C4-2B (cell line): ENCODE measurements around the gene PPP4R4.
"Not testable (repeated sequence)": the region's sequence is repeated elsewhere in the genome, so short reads cannot be mapped to it uniquely, and the experiment has no call there.

Source experiments
- H3K27ac ChIP-seq: fragments of 450-650 bp; 2 replicates; pipeline ENCODE4 v1.5.1; 2017
- ZFX ChIP-seq: fragments of 450-650 bp; IDR thresholded peaks from 2 replicates; pipeline ENCODE4 v1.6.1; 2017
- TF ChIP-seq, protein P1 (sequence below): fragments of 450-650 bp; conservative IDR thresholded peaks from 2 replicates; pipeline ENCODE4 v1.5.1; 2017; ENCODE audit warnings: mild to moderate bottlenecking

Gene PPP4R4

DNA sequence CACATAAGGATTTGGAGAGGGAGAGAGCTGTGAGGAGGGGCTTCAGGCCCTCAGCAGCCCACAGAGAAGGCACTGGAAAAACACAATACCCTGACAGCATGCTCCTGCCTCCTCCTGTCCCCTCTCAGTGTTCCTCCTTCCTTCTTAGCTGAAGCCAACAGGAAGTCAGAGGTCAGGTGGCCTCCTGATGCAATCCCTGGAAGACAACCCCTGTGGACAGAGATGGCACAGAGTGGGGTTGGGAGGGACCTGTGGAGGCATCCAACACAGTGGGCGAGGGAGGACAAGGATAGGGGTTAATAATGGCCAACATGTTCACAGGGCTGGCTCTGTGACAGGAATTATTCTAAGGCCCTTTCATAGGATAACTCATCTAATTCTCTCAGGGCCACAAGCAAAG, 29.4 kb upstream of the PPP4R4 start:
- TF ChIP-seq, protein P1, sequence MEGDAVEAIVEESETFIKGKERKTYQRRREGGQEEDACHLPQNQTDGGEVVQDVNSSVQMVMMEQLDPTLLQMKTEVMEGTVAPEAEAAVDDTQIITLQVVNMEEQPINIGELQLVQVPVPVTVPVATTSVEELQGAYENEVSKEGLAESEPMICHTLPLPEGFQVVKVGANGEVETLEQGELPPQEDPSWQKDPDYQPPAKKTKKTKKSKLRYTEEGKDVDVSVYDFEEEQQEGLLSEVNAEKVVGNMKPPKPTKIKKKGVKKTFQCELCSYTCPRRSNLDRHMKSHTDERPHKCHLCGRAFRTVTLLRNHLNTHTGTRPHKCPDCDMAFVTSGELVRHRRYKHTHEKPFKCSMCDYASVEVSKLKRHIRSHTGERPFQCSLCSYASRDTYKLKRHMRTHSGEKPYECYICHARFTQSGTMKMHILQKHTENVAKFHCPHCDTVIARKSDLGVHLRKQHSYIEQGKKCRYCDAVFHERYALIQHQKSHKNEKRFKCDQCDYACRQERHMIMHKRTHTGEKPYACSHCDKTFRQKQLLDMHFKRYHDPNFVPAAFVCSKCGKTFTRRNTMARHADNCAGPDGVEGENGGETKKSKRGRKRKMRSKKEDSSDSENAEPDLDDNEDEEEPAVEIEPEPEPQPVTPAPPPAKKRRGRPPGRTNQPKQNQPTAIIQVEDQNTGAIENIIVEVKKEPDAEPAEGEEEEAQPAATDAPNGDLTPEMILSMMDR: no peak
- no peak for TF ChIP-seq ZFX
- no peak overlapping the region for H3K27ac ChIP-seq

DNA sequence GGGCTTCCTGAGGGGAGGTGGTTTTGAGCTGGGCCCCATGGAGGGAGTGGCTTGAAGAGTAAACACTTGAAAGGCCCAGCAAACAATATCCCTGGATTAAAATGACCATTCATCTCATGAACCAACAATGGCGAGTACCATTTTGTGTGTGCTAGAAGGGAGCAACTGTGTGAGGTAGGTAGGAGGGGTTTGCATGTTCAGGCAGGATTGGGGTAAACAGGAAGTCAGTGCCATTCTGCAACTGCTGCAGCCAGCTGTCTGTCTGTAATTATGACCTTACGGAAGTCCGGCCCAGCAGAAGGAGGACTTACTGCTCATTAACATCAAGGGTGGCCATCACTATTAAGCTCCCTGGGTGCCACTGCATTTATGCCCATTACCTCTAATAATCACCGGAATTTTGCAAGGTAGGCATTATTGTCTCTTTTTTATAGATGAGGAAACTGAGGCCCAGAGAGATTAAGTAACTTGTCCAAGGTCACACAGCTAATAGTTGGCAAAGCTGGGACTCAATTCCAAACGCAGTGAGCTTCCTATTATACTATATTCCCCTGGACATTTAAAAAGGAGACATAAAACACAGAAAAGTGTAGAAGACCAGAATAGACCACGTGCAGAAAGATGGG, 28.1 kb upstream of the PPP4R4 start:
- no peak overlapping the region for H3K27ac ChIP-seq
- no peak for TF ChIP-seq ZFX
- TF ChIP-seq, protein P1: no peak

DNA sequence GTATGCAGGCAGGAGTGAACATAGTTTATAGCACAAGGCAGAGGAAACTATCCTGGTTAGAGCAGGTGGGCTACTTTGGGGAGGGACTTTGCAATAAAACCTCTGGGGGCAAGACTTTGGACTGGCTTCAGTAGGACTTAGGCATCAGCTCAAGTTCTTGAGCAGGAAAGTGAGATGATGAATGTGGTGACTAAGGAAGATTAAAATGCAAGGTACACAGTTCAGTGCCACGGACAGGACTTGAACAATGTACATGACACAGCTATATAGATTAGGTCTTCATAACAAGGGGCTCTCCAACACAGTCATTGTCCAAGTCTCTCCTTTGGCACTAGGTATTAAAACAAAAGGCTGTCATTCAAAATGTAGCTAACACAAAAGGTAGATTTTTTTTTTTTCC, 21.4 kb upstream of the PPP4R4 start:
- no peak for TF ChIP-seq ZFX
- TF ChIP-seq, protein P1: no peak

DNA sequence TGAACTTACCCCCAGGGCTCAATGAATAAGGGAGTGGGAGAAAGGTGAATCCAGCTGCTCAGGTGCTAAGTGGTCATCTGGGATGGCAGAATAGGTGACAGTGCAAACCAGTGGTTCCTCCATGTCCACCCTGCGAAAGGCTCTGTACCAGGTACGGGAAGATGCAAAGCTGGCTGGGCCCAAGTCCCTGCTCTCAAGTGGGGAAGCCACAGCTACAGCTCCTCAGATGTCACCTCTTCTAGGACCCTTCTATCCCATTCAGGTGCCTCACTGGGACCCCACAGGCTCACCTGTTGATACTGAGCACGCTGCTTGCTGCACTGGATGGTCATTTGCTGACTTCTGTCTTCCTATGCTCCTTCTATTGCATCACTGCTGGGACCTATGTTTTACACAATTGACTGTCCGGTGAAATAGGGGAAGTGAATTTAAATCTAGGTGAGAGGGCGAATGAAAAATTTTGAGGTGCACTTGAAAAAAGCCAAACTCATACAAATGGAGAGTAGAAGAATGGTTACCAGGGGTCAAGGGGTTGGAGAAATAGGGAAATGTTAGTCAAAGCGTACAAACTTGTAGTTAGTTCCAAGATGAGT, 20.3 kb upstream of the PPP4R4 start:
- TF ChIP-seq, protein P1: no peak
- TF ChIP-seq ZFX: no peak
- no peak overlapping the region for H3K27ac ChIP-seq

More for the DNA sequence above, 21.4 kb upstream of the PPP4R4 start:
- no peak overlapping the region for H3K27ac ChIP-seq

DNA sequence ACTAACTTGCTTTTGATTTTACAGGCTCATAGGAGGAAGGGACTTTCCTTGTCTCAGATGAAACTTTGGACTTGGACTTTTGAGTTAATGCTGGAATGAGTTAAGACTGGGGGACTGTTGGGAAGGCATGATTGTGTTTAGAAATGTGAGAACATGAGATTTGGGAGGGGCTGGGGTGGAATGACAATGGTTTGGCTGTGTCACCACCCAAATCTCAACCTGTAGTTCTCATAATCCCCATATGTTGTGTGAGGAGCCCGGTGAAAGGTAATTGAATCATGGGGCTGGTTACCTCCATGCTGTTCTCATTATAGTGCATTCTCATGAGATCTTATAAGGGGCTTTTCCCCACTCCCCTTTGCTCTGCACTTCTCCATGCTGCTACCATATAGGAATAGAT, 18.0 kb upstream of the PPP4R4 start:
- not testable (repeated sequence) for H3K27ac ChIP-seq

DNA sequence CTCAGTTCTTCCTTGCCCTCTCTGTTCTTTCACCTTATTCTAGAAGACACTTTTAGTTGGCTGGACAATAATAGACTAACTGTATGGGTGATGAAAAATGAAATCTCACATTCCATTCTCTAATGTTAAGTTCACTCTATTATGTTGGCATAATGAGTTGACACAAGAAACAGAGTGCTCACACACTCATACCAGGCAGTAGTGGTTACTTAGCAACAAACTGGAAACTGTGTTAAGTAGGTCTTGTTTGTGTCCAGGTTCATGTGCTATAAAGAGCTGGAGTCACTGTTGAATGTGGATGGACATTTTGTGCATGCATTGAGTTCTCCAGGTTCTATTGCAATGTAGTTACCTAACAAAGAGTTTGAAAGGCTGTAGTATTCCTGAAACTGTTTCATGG, 16.9 kb upstream of the PPP4R4 start:
- H3K27ac ChIP-seq: no peak overlapping the region
- TF ChIP-seq ZFX: no peak
- TF ChIP-seq, protein P1: no peak

DNA sequence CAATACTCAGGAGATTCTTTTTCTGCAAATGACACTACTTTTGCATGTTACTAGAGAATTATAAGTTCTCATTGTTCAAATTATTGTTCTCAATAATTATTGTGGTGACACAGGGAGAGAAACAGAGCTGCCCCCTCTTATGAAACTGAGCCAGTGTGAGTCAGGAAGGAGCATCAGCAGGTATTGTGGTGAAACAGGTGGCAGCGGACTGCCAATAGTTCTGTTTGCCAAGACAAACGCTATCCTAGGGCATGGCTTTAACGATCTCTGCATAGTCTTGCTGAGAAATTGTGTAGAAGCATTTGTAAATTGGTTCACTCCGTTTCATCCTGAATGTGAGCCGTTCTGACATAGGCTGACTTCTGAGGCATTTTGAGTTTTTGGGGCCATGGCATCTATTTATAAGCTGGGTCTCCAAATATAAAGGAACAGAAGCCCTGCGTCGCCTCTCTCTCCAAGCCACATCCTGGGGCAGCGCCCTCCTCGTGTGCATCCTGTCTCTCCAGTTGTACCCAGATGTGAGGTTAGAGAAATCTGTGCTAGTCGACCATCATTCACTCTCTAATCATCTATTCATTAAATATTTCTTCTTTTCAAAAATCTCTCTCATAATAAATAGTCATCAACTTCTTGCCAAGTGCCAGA, 15.8 kb upstream of the PPP4R4 start:
- no peak overlapping the region for H3K27ac ChIP-seq
- no peak for TF ChIP-seq ZFX

DNA sequence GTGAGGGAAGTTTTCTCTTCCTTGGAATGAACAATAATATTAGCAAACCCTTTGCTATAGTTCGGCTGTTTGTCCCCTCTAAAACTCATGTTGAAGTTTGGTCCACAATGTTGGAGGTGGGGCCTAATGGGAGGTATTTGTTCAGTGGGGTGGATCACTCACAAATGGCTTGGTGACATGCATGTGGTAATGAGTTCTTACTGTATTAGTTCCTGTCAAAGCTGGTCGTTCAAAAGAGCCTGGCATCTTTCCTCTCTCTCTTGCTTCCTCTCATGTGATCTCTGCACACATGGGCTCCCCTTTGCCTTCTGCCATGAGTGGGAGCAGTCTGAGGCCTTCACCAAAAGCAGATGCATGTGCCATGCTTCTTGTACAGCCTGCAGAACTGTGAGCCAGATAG, 13.1 kb upstream of the PPP4R4 start:
- no peak for TF ChIP-seq ZFX
- TF ChIP-seq, protein P1: no peak
- no peak overlapping the region for H3K27ac ChIP-seq
